GM10266 (cell line): Measurements from ENCODE around the gene LDLR.
A peak's percentile ranks its signal among the peaks of the same experiment; 100 is the strongest.
"Not testable (repeated sequence)": the region's sequence is repeated elsewhere in the genome, so short reads cannot be mapped to it uniquely, and the experiment has no call there.

ENCODE experiments used
- DNase-seq: peaks from one replicate; pipeline ENCODE4 v3.0.0; 2012; ENCODE audit errors: extremely low spot score
- TF ChIP-seq, protein P1 (sequence below): IDR thresholded peaks from 2 replicates; pipeline ENCODE4 v1.5.1; 2012; ENCODE audit warnings: mild to moderate bottlenecking, low read depth; ENCODE audit not compliant: control insufficient read depth, insufficient read depth; ENCODE audit errors: missing control alignments

Gene LDLR

DNA sequence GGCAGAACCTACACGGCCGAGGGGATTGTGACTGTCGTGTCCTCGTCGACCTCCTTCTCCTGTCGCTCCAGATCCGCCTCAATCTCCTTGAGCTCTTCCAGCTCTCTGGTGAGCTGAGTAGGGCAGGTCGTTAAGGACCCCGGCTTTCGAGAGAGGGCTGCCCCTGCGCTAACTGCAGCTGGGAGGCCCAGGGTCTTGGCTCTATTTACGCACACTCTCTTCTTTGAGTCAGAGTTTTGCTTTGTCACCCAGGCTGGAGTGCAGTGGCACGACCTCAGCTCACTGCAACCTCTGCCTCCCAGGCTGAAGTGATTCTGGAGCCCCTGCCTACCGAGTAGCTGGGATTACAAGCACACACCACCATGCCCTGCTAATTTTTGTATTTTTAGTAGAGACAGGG is 58.7 kb downstream of the LDLR start:
- DNase-seq, result no peak

DNA sequence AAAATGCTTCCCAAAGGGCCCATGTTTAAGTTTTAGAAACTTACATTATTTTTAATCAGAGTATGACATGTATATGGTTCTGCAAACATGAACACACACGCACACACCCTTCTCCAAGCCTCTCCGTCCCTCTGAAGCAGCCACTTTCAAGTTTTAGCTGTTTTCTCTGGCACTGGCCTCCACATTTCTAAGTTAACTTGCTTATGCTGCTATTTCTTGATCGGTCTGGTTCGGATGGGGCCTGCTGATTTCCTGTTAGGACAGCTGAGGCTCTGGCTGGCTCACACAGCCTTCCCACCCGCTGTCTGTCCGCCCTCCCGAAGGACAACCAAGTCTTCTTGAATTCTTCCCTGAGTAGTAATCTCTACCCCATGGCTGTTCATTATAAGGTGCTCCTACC is 61.9 kb downstream of the LDLR start:
- TF ChIP-seq, protein P1, sequence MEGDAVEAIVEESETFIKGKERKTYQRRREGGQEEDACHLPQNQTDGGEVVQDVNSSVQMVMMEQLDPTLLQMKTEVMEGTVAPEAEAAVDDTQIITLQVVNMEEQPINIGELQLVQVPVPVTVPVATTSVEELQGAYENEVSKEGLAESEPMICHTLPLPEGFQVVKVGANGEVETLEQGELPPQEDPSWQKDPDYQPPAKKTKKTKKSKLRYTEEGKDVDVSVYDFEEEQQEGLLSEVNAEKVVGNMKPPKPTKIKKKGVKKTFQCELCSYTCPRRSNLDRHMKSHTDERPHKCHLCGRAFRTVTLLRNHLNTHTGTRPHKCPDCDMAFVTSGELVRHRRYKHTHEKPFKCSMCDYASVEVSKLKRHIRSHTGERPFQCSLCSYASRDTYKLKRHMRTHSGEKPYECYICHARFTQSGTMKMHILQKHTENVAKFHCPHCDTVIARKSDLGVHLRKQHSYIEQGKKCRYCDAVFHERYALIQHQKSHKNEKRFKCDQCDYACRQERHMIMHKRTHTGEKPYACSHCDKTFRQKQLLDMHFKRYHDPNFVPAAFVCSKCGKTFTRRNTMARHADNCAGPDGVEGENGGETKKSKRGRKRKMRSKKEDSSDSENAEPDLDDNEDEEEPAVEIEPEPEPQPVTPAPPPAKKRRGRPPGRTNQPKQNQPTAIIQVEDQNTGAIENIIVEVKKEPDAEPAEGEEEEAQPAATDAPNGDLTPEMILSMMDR, result no peak
- no peak for DNase-seq

More for the DNA sequence above, 58.7 kb downstream of the LDLR start:
- TF ChIP-seq, protein P1, result no peak

DNA sequence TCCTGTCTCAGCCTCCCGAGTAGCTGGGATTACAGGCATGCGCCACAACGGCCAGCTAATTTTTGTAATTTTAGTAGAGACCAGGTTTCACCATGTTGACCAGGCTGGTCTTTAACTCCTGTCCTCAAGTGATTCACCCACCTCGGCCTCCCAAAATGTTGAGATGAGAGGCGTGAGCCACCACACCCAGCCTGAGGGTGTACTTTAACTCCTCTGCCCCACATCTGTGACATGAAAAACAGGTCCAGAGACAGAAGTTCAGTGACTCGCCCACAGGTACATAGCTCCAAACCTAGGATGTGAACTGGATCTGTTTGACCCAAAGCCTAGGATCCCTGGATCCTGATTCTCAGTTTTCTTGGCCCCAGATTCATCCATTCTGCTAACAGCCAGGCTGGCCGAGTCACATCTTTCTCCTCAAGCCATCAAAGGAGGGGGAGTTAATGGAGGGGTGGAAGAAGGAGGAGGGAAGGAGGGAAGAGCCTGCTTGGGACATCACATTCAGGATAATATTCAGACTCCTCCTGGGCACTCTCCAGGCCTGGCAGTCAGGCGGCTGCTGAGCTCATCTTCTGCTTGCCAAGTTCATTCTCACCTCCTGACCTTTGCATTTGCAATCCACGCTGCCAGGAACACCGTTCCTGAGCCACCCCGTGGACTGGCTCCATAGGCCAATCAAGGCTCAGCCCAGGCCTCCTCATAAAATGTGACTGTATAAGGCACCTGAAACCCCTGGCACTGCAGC is 63.2 kb downstream of the LDLR start:
- TF ChIP-seq, protein P1, result no peak
- no peak for DNase-seq

DNA sequence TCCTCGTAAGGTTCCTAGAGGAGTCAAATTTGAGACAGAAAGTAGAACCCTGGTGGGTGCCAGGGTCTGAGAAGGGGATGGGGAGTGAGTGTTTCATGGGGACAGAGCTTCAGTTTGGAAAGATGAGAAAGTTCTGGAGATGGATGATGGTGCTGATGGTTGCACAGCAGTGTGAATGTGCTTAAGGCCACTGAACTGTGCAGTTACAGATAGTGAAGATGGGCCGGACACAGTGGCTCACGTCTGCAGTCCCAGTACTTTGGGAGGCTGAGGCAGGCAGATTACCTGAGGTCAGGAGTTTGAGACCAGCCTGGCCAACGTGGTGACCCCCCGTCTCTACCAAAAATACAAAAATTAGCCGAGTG is 65.4 kb downstream of the LDLR start:
- no peak for DNase-seq
- TF ChIP-seq, protein P1, result no peak

DNA sequence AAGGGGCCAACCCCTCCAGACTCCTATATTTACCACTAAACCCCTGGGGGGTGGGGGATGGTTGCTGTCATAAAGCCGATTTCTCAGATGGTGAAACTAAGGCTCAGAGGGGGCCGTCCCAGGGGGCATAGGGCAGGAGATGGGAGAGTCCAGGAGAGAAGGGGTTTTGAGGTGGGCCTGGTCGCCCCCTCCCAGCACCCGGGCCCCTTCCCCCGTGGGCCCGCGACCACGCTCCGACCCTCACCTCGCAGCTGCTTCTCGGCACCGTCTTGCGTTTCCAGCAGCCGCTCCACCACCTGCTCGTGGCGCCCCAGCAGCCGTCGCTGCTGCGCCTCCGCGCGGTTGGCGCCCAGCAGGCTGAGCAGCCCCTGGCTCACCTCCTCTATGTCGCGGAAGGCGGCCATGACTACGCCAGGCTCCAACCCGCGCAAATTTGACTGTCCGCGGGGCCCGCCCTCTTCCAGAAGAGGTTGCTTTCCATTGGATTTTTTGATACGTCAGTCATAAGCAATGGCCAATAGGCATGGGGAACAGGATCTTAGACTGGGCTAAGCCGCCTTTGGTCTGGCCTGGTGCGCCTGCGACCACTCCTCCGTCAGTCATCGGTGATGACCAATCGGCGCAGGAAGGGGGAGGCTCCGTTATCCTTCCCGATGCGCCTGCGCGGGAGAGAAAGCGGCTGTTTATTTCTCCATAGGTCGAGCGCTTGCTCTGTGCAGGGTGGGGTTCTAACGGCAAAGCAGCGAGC is 66.3 kb downstream of the LDLR start, which contains the start of gene SPC24:
Gene SPC24, minus strand, starts transcription at position 410 of the 748 bp plus-strand sequence. Its CDS starts 6 bp downstream, at position 404.
- peak; percentile 100 for DNase-seq
- TF ChIP-seq, protein P1, result no peak

DNA sequence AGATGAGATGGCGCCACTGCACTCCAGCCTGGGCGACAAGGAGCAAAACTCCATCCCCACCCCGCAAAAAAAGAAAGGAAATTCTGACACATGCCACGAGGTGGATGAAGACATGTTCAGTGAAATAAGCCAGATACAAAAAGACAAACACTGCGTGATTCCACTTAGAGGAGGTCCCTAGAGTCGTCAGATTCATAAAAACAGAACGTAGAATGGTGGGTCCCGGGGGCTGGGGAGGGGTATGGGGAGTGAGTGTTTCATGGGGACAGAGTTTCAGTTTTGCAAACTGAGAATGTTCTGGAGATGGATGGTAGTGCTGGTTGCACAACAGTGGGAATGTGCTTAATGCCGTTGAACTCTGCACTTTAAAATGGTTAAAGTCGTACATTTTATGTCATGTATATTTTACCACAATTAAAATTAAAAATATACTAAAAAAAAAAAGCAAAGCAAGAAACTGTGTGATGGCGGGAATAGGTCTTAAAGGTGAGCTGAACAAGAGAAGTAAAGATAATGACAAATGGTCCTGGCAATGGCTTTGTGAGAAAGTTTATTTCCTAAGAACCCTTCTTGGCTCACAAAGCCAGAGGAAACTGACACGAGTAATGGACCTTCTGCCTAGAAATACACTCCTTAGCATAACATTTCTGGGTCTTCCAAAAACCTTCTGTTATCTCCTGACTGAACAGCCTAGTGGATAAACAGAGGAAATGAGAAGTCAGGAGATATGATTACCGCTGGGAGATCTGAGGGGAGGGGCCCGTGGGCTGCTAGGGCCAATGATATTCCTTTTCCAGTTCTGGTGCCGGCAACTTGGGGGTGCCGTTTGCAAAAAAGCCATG is 70.6 kb downstream of the LDLR start:
- TF ChIP-seq, protein P1, result no peak

DNA sequence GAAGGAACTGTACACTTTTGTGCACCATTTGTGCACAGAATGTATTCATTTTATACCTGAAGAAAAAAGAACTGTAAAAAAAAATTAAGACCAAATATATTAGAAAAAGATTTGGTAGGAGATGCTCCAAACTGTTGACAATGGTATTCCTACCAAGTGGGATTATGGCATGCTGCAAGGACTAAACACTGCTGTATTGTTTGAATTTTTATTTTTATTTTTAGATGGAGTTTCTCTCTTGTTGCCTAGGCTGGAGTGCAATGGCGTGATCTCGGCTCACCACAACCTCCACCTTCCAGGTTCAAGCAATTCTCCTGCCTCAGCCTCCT is 71.1 kb downstream of the LDLR start:
- not testable (repeated sequence) for DNase-seq

More for the DNA sequence above, 70.6 kb downstream of the LDLR start:
- DNase-seq, result no peak
